Fibroblast of villous mesenchyme (primary cell): ENCODE data around the gene ZNF248. TPM values are rescaled to one million over a fixed set of nuclear protein-coding genes. Genes with fewer than 3 reads are reported as not detected.

Experiments used
- DNase-seq: peaks from one replicate; pipeline ENCODE4 v3.0.0-alpha.2; 2010; ENCODE audit warnings: low read depth
- H3K4me3 ChIP-seq: 2 replicates; pipeline ENCODE4 v1.5.1; 2011; ENCODE audit warnings: low read depth, mild to moderate bottlenecking, low read length
- CTCF ChIP-seq: IDR thresholded peaks from 2 replicates; pipeline ENCODE4 v1.5.1; 2012; ENCODE audit warnings: low read depth, mild to moderate bottlenecking, low read length; ENCODE audit not compliant: insufficient read depth
- total RNA-seq: library from RNA; depleted of rRNA; stranded (reverse); fragments of >200 nt; gene quantifications from 2 replicates; pipeline ENCODE4 v1.2.3, GENCODE V29; 2012

The ZNF248 gene
- total RNA-seq, 1 donor: 12.5 TPM

- DNase-seq: no peak
- no peak for TF ChIP-seq CTCF
- no peak overlapping the region for H3K4me3 ChIP-seq
These were observed 99.3 kb downstream of the ZNF248 start for GRCh38 chr10:37758074-37758473.

DNA sequence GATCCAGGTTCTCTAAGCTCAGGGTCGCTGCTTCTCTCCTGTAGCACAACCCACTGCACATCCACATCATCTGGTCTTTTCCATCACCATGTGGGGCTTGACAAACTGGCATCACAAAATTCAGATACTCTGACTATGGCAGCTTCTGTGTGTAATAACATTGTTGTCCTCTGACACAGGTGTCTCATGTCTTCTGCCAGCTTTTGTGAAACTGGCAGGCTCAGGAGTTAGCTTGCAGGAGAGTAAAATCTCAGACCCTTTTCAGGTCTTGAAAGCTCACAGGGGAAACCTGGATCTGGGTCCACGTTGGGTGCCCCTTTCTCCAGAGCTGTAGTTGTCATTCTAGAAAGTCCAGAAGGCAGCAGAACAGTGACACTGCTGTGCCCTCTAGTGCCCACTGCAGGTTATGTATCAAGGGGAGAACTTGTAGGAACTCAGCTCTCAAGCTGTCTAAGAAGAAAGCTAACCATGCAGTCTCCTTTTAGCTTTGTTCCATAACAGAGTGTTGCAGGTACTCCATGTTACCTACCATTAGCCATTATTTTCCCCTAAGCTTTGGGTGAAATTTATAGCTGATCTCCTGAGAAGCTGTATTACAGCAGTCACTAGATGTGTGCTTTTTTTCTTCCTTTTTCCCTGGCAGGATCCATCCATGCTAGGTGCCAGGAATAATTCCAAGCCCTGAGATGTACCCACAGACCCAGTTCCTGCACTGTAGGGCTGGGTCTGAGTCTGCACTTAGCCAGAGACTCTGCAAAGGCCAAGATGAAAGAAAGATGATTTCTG lies 102.7 kb downstream of the ZNF248 start:
- peak; percentile 18 for DNase-seq
- no peak overlapping the region for H3K4me3 ChIP-seq
- peak; percentile 54 for TF ChIP-seq CTCF

DNA sequence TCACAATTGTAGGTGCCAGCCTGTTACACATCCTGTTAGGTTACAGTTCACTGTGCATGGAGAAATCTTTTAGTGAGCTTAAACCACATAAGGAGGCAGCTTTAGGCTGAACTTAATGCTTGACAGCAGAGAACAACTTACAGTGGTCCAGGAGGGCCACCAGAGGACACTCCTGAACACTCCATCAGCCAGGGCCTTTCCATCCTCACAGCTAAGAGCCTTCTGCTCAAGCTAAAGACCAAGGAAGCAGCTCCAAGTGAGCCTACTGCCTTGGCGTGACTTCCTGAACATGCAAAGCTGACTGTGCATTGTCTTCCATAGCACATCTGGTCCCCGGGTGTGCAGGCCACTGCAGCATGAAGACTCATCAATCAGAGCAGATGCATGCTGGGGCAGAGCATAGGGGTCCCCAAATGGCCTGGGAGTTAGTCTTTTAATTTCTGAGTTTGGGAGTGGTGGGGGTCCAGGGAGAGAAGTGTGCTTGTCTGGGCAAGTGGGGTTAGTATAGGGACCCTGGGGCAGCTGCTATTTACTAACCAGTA lies 105.0 kb downstream of the ZNF248 start:
- TF ChIP-seq CTCF: no peak
- no peak overlapping the region for H3K4me3 ChIP-seq
- no peak for DNase-seq

GRCh38 chr10:37748170-37748569 lies 109.2 kb downstream of the ZNF248 start:
- DNase-seq: no peak
- H3K4me3 ChIP-seq: no peak overlapping the region
- TF ChIP-seq CTCF: no peak

DNA sequence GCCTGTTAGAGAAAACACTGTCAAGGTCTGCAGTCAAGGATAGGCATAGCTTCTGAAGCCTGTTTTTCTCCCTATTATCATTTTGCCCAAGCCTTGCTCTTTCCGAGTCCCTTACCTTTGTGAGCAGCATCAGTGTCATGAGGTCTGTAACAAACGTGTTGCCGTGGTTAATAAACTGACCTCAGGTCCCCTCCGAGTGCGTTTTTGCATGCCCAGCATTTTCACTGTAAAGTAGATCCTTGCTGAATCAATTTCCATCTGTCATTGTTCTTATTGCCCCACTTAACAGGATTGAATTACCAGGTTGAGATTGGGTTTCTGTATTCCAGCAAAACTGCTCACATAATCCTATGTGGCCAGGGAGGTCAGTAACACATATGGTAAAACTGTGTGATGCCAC lies 110.3 kb downstream of the ZNF248 start:
- no peak overlapping the region for H3K4me3 ChIP-seq
- DNase-seq: no peak
- no peak for TF ChIP-seq CTCF

- DNase-seq: no peak
- no peak overlapping the region for H3K4me3 ChIP-seq
- no peak for TF ChIP-seq CTCF
These were observed 115.6 kb downstream of the ZNF248 start for GRCh38 chr10:37741831-37742230.
